GM19193 (cell line): Measurements from ENCODE around the gene SLCO3A1.

Experiments used
- POLR2A ChIP-seq: IDR thresholded peaks from 4 replicates; pipeline ENCODE4 v1.6.1; 2011; ENCODE audit not compliant: insufficient read depth, insufficient read length; ENCODE audit errors: extremely low read depth

SLCO3A1 gene

GRCh38 chr15:92021792-92022191 lies 168.3 kb downstream of the SLCO3A1 start:
- TF ChIP-seq POLR2A = no peak

- no peak for TF ChIP-seq POLR2A
These were observed 170.5 kb downstream of the SLCO3A1 start for GRCh38 chr15:92023965-92024364.

- TF ChIP-seq POLR2A = no peak
These were observed 172.3 kb downstream of the SLCO3A1 start for GRCh38 chr15:92025706-92026270.

GRCh38 chr15:92028389-92028724 lies 174.8 kb downstream of the SLCO3A1 start:
- no peak for TF ChIP-seq POLR2A

- no peak for TF ChIP-seq POLR2A
These were observed 176.3 kb downstream of the SLCO3A1 start for GRCh38 chr15:92029767-92030166.

GRCh38 chr15:92033314-92033713 lies 179.8 kb downstream of the SLCO3A1 start:
- no peak for TF ChIP-seq POLR2A

- TF ChIP-seq POLR2A = no peak
These were observed 180.2 kb downstream of the SLCO3A1 start for GRCh38 chr15:92033723-92034122.

- TF ChIP-seq POLR2A = no peak
These were observed 180.7 kb downstream of the SLCO3A1 start for GRCh38 chr15:92034227-92034626.

GRCh38 chr15:92035551-92035950 lies 182.0 kb downstream of the SLCO3A1 start:
- TF ChIP-seq POLR2A = no peak

- no peak for TF ChIP-seq POLR2A
These were observed 182.5 kb downstream of the SLCO3A1 start for GRCh38 chr15:92035961-92036360.

GRCh38 chr15:92037491-92037890 lies 184.0 kb downstream of the SLCO3A1 start:
- TF ChIP-seq POLR2A = no peak

- TF ChIP-seq POLR2A = no peak
These were observed 186.8 kb downstream of the SLCO3A1 start for GRCh38 chr15:92040350-92040749.

GRCh38 chr15:92041371-92041770 lies 187.9 kb downstream of the SLCO3A1 start:
- no peak for TF ChIP-seq POLR2A

- no peak for TF ChIP-seq POLR2A
These were observed 189.8 kb downstream of the SLCO3A1 start for GRCh38 chr15:92043283-92043682.

GRCh38 chr15:92044203-92044909 lies 190.8 kb downstream of the SLCO3A1 start:
- TF ChIP-seq POLR2A = no peak

GRCh38 chr15:92047900-92048299 lies 194.4 kb downstream of the SLCO3A1 start:
- no peak for TF ChIP-seq POLR2A

- TF ChIP-seq POLR2A = no peak
These were observed 195.2 kb downstream of the SLCO3A1 start for GRCh38 chr15:92048739-92049138.

GRCh38 chr15:92049290-92049989 lies 195.9 kb downstream of the SLCO3A1 start:
- no peak for TF ChIP-seq POLR2A
